ENCODE data around the gene MTUS2. TPM values are rescaled to one million over a fixed set of nuclear protein-coding genes. Genes with fewer than 3 reads are reported as not detected.

MTUS2 gene
- total and polyA plus RNA-seq, 2 donors (not counting 3 experiments of a cell fraction or from before 2014, with no cell fraction given): not detected

DNA sequence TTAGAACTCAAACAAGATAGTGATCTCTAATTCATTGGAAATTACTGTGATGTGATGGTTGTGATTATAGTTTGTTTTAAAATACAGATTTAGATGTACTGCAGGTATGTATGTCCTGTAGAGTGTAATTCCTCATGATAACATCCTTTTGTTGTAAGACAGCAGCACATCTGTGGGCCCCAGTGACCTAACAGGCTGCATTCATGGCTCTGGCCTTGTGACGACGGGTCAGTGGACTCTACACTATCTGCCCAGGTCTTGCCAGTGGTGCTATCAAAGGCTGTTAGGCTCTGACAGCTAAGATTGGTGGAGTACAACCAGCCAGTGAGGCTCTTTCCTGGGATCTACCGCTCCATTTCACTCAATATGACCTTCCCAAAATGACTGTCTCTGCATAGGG, 158.4 kb downstream of the MTUS2 start:
- no peak overlapping the region for H2AFZ ChIP-seq (ENCODE audit: low read depth, low read length)
- H3K79me2 ChIP-seq (ENCODE audit: control insufficient read depth, insufficient read depth, low read length): no peaks in the 10 kb centered on the region
- CTCF ChIA-PET: no interaction called here
- H3K27me3 ChIP-seq (ENCODE audit: control insufficient read depth in 2 of 2, insufficient read depth in 2 of 2, low read length in 2 of 2): peaks cover 0 to 2% of the 10 kb centered on the region in 2 experiments
- no peaks in the 10 kb centered on the region for H3K36me3 ChIP-seq (ENCODE audit: control insufficient read depth in 2 of 2, extremely low read depth in 1 of 2, insufficient read depth in 2 of 2, low read length in 2 of 2)
- no peak overlapping the region for H3K9ac ChIP-seq (replicated peaks; ENCODE audit: extremely low read depth, insufficient read depth, low read length)
- intact Hi-C loops (cut with micrococcal nuclease) (no loop called here), dilution Hi-C loops (cut with MboI; ENCODE audit: extremely low pct_ligation_motif_present, low sequenced_read_pairs) (no loop called here)
- no peak for TF ChIP-seq MYC (IDR thresholded peaks at IDR 0.05; ENCODE audit: low read depth, low read length)
- no peak for TF ChIP-seq EZH2 (IDR thresholded peaks at IDR 0.05; ENCODE audit: borderline replicate concordance, low read depth, low read length, severe bottlenecking)
- no peak for TF ChIP-seq CTCF (IDR thresholded peaks at IDR 0.05; ENCODE audit: extremely low read depth in 1 of 2, insufficient read depth in 1 of 2, low read depth in 1 of 2, low read length in 2 of 2)
- TF ChIP-seq, protein P1, sequence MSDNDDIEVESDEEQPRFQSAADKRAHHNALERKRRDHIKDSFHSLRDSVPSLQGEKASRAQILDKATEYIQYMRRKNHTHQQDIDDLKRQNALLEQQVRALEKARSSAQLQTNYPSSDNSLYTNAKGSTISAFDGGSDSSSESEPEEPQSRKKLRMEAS (IDR thresholded peaks at IDR 0.05; ENCODE audit: insufficient read depth, insufficient read length): no peak
- TF ChIP-seq JUN (IDR thresholded peaks at IDR 0.05; ENCODE audit: borderline replicate concordance, insufficient read depth, insufficient read length, low read depth): no peak
- TF ChIP-seq GATA2 (IDR thresholded peaks at IDR 0.05; ENCODE audit: insufficient read depth, insufficient read length, low read depth, low read length): no peak
- no peak for TF ChIP-seq FOS (IDR thresholded peaks at IDR 0.05; ENCODE audit: borderline replicate concordance, insufficient read depth, low read length)
- TF ChIP-seq POLR2AphosphoS5 (IDR thresholded peaks at IDR 0.05; ENCODE audit: insufficient read depth, low read depth, low read length): no peak
- no peak for TF ChIP-seq POLR2A (IDR thresholded peaks at IDR 0.05; ENCODE audit: low read depth, low read length)
- no peaks in the 10 kb centered on the region for H3K9me3 ChIP-seq (replicated peaks; ENCODE audit: control insufficient read depth, insufficient read depth, low read length)
- BruUV-seq (replicated peaks): no TSS peak
- H3K4me3 ChIP-seq (replicated peaks in 1 of 3; ENCODE audit: insufficient read depth in 1 of 3, low read depth in 1 of 3, low read length in 3 of 3): no peak overlapping the region
- no peak for FAIRE-seq
- H3K4me2 ChIP-seq (ENCODE audit: insufficient read depth, low read length): no peak overlapping the region
- H3K4me1 ChIP-seq (ENCODE audit: control insufficient read depth, extremely low read depth, insufficient read depth, low read length): no peaks in the 10 kb centered on the region
- POLR2A ChIA-PET: no interaction called here
- H4K20me1 ChIP-seq (replicated peaks; ENCODE audit: control insufficient read depth, extremely low read depth, insufficient read depth, low read length): no peaks in the 10 kb centered on the region
- DNase-seq (ENCODE audit: low read depth, low spot score): no peak
- no peak overlapping the region for H3K27ac ChIP-seq (ENCODE audit: insufficient read depth, low read depth, low read length)
- H3K9me1 ChIP-seq (replicated peaks; ENCODE audit: control insufficient read depth, extremely low read depth, insufficient read depth, low read length): no peaks in the 10 kb centered on the region
